ENCODE results near the gene PRUNE2. TPM values are rescaled to one million over a fixed set of nuclear protein-coding genes. Genes with fewer than 3 reads are reported as not detected.

The PRUNE2 gene
- total RNA-seq, 1 experiment from 2014 or later = 0.48 TPM

- Histone ChIP-seq H3K9ac (ENCODE audit: low read length) (no peak overlapping the region), H2AFZ (ENCODE audit: low read length) (no peak overlapping the region), H3K27ac (ENCODE audit: low read length) (no peak overlapping the region), H3K4me1 (ENCODE audit: low read length) (peaks cover 17% of the 10 kb centered on the region), H3K4me2 (ENCODE audit: low read depth, low read length, poor library complexity, severe bottlenecking) (no peak overlapping the region), H3K79me2 (ENCODE audit: low read length) (no peaks in the 10 kb centered on the region), H3K9me2 (replicated peaks; ENCODE audit: insufficient read depth, low read length) (no peaks in the 10 kb centered on the region), H3K4me3 (ENCODE audit: low read length) (no peak overlapping the region), H3K9me3 (ENCODE audit: low read length) (no peaks in the 10 kb centered on the region), H3K27me3 (ENCODE audit: low read length) (no peaks in the 10 kb centered on the region; the same call in 1 of the 2 replicates), H3K36me3 (ENCODE audit: insufficient read depth, low read length) (no peaks in the 10 kb centered on the region), H4K20me1 (ENCODE audit: insufficient read depth, low read depth, low read length) (no peaks in the 10 kb centered on the region)
- DNase-seq = no peak
Measured at GRCh38 chr9:76733096-76733495, 172.8 kb downstream of the PRUNE2 start.

DNA sequence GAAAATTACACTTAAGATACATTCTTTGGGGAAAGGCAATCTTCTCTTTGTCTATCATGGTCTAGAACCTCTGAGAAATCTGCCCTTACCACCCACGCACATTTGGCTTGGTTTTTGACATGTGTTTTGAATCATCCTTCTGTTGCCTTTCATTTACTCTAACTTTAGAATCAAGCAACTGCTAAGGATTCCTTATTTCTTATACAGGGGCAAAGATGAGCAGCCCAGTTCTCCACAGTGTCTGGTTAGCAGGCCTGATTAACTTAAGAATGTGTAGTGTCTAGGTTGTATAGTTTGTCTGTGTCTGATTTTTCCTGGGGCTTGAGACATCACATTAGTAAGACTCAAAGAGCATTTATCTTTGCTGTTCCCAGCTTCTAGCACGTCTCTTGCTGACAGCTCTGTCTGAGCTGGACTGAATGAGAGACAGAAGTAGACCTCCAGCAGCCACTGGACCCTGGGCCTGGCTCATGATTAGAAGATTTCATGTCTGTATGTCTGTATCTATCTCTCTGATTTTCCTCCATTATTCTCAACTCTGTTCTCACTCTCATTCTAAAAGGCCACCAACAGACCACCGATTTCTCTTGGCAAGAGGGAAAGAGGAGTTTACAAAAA is 173.5 kb downstream of the PRUNE2 start:
- no peaks in the 10 kb centered on the region for H3K36me3 ChIP-seq (ENCODE audit: insufficient read depth, low read length)
- peaks cover 11% of the 10 kb centered on the region for H3K4me1 ChIP-seq (ENCODE audit: low read length)
- H3K4me3 ChIP-seq (ENCODE audit: low read length) = no peak overlapping the region
- H3K9ac ChIP-seq (ENCODE audit: low read length) = no peak overlapping the region
- H4K20me1 ChIP-seq (ENCODE audit: insufficient read depth, low read depth, low read length) = no peaks in the 10 kb centered on the region
- no peaks in the 10 kb centered on the region for H3K9me2 ChIP-seq (replicated peaks; ENCODE audit: insufficient read depth, low read length)
- no peaks in the 10 kb centered on the region; the same call in 1 of the 2 replicates for H3K27me3 ChIP-seq (ENCODE audit: low read length)
- DNase-seq = no peak
- no peak overlapping the region for H3K27ac ChIP-seq (ENCODE audit: low read length)
- H2AFZ ChIP-seq (ENCODE audit: low read length) = no peak overlapping the region
- no peaks in the 10 kb centered on the region for H3K79me2 ChIP-seq (ENCODE audit: low read length)
- no peak overlapping the region for H3K4me2 ChIP-seq (ENCODE audit: low read depth, low read length, poor library complexity, severe bottlenecking)
- H3K9me3 ChIP-seq (ENCODE audit: low read length) = no peaks in the 10 kb centered on the region

- Histone ChIP-seq H3K36me3 (ENCODE audit: insufficient read depth, low read length) (no peaks in the 10 kb centered on the region), H3K79me2 (ENCODE audit: low read length) (no peaks in the 10 kb centered on the region), H3K9me3 (ENCODE audit: low read length) (no peaks in the 10 kb centered on the region), H3K27me3 (ENCODE audit: low read length) (no peaks in the 10 kb centered on the region; the same call in 1 of the 2 replicates), H3K27ac (ENCODE audit: low read length) (no peak overlapping the region), H3K4me1 (ENCODE audit: low read length) (no peaks in the 10 kb centered on the region), H2AFZ (ENCODE audit: low read length) (no peak overlapping the region), H4K20me1 (ENCODE audit: insufficient read depth, low read depth, low read length) (no peaks in the 10 kb centered on the region), H3K4me2 (ENCODE audit: low read depth, low read length, poor library complexity, severe bottlenecking) (no peak overlapping the region), H3K9me2 (replicated peaks; ENCODE audit: insufficient read depth, low read length) (no peaks in the 10 kb centered on the region), H3K9ac (ENCODE audit: low read length) (no peak overlapping the region), H3K4me3 (ENCODE audit: low read length) (no peak overlapping the region)
- no peak for DNase-seq
Measured at GRCh38 chr9:76730801-76731200, 175.1 kb downstream of the PRUNE2 start.

GRCh38 chr9:76729980-76730737 is 175.8 kb downstream of the PRUNE2 start:
- Histone ChIP-seq H3K27ac (ENCODE audit: low read length) (no peak overlapping the region), H3K9me2 (replicated peaks; ENCODE audit: insufficient read depth, low read length) (no peaks in the 10 kb centered on the region), H3K4me2 (ENCODE audit: low read depth, low read length, poor library complexity, severe bottlenecking) (no peak overlapping the region), H3K79me2 (ENCODE audit: low read length) (no peaks in the 10 kb centered on the region), H3K4me1 (ENCODE audit: low read length) (no peaks in the 10 kb centered on the region; the same call in 1 of the 2 replicates), H4K20me1 (ENCODE audit: insufficient read depth, low read depth, low read length) (no peaks in the 10 kb centered on the region), H2AFZ (ENCODE audit: low read length) (no peak overlapping the region), H3K36me3 (ENCODE audit: insufficient read depth, low read length) (no peaks in the 10 kb centered on the region), H3K4me3 (ENCODE audit: low read length) (no peak overlapping the region), H3K9ac (ENCODE audit: low read length) (no peak overlapping the region), H3K9me3 (ENCODE audit: low read length) (no peaks in the 10 kb centered on the region), H3K27me3 (ENCODE audit: low read length) (no peaks in the 10 kb centered on the region)
- no peak for DNase-seq

DNA sequence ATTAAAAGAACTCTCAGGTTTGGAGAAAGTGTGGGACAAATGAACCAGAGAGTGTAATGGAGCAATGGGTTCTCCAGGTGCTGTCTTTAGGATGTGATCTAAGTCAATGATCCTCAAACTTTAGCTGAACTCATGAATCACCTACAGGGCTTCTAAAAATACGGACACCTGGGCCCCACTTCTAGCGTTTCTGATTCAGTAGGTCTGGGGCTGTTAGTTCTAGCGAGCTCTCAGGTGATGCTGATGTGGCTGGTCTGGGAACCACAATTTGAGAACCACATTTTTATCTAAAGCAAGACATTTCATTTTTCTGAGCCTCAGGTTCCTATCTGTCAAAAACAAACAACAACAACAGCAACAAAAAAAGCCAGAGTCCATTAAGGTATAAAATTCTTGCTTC is 176.8 kb downstream of the PRUNE2 start:
- DNase-seq = no peak
- no peaks in the 10 kb centered on the region for H3K9me3 ChIP-seq (ENCODE audit: low read length)
- H3K9ac ChIP-seq (ENCODE audit: low read length) = no peak overlapping the region
- H3K27me3 ChIP-seq (ENCODE audit: low read length) = no peaks in the 10 kb centered on the region
- H3K4me3 ChIP-seq (ENCODE audit: low read length) = no peak overlapping the region
- H3K4me2 ChIP-seq (ENCODE audit: low read depth, low read length, poor library complexity, severe bottlenecking) = no peak overlapping the region
- H3K4me1 ChIP-seq (ENCODE audit: low read length) = no peaks in the 10 kb centered on the region; the same call in 1 of the 2 replicates
- H3K36me3 ChIP-seq (ENCODE audit: insufficient read depth, low read length) = no peaks in the 10 kb centered on the region
- no peak overlapping the region for H2AFZ ChIP-seq (ENCODE audit: low read length)
- H3K9me2 ChIP-seq (replicated peaks; ENCODE audit: insufficient read depth, low read length) = no peaks in the 10 kb centered on the region
- no peak overlapping the region for H3K27ac ChIP-seq (ENCODE audit: low read length)
- no peaks in the 10 kb centered on the region for H4K20me1 ChIP-seq (ENCODE audit: insufficient read depth, low read depth, low read length)
- H3K79me2 ChIP-seq (ENCODE audit: low read length) = no peaks in the 10 kb centered on the region

- Histone ChIP-seq H3K9me2 (replicated peaks; ENCODE audit: insufficient read depth, low read length) (no peaks in the 10 kb centered on the region), H3K4me1 (ENCODE audit: low read length) (no peaks in the 10 kb centered on the region; the same call in 1 of the 2 replicates), H3K27ac (ENCODE audit: low read length) (no peak overlapping the region), H3K4me3 (ENCODE audit: low read length) (no peak overlapping the region), H4K20me1 (ENCODE audit: insufficient read depth, low read depth, low read length) (no peaks in the 10 kb centered on the region), H3K9me3 (ENCODE audit: low read length) (no peaks in the 10 kb centered on the region), H2AFZ (ENCODE audit: low read length) (no peak overlapping the region), H3K4me2 (ENCODE audit: low read depth, low read length, poor library complexity, severe bottlenecking) (no peak overlapping the region), H3K79me2 (ENCODE audit: low read length) (no peaks in the 10 kb centered on the region), H3K27me3 (ENCODE audit: low read length) (no peaks in the 10 kb centered on the region), H3K9ac (ENCODE audit: low read length) (no peak overlapping the region), H3K36me3 (ENCODE audit: insufficient read depth, low read length) (no peaks in the 10 kb centered on the region)
- no peak for DNase-seq
Measured at GRCh38 chr9:76725885-76726284, 180.0 kb downstream of the PRUNE2 start.

DNA sequence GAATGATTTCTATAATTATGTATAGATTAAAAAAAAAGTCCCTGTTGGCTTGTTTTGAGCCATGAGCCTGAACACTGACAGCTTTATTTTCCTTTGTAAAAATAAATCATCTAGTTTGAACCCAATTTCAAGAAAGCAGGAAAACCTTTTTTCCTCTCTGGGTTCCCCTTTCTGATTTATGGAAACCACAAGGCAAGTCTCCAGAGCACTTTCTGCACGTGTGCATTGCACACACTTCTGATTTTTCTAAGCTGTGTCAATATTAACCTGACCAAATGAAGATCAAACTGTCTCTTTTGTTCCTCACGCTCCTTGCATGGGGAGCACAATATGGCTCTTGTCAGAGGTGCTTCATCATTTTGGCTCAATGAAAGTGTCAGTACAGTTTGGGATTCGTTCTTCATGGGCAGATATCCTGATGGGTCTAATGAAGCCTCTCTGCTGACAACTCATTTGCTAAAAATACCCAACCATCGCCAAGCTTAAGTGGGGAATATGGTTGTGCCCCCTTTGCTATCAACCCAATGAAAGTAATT is 180.8 kb downstream of the PRUNE2 start:
- H4K20me1 ChIP-seq (ENCODE audit: insufficient read depth, low read depth, low read length) = no peaks in the 10 kb centered on the region
- no peaks in the 10 kb centered on the region for H3K27me3 ChIP-seq (ENCODE audit: low read length)
- H3K27ac ChIP-seq (ENCODE audit: low read length) = no peak overlapping the region
- no peak for DNase-seq
- H3K9ac ChIP-seq (ENCODE audit: low read length) = no peak overlapping the region
- no peaks in the 10 kb centered on the region for H3K36me3 ChIP-seq (ENCODE audit: insufficient read depth, low read length)
- no peaks in the 10 kb centered on the region; the same call in 1 of the 2 replicates for H3K4me1 ChIP-seq (ENCODE audit: low read length)
- H2AFZ ChIP-seq (ENCODE audit: low read length) = no peak overlapping the region
- H3K9me2 ChIP-seq (replicated peaks; ENCODE audit: insufficient read depth, low read length) = no peaks in the 10 kb centered on the region
- H3K79me2 ChIP-seq (ENCODE audit: low read length) = no peaks in the 10 kb centered on the region
- no peaks in the 10 kb centered on the region for H3K9me3 ChIP-seq (ENCODE audit: low read length)
- H3K4me3 ChIP-seq (ENCODE audit: low read length) = no peak overlapping the region
- H3K4me2 ChIP-seq (ENCODE audit: low read depth, low read length, poor library complexity, severe bottlenecking) = no peak overlapping the region

DNA sequence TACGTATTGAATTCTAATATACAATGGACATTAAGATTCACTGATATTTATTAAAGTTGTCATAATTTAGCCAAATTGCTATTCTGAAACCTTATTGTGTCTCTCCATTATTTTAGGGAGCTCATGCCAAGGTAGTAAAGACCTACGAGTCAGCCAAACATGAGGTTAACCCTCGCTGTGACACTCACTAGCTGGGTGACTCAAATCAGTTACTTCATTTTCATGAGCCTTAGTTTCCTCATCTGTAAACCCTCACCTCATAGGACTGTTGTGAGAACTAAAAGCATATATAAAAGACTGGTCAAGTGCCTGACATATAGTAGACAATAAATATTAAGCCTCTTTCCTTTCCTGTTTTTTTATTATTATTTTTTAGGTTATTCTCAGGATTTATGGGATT is 185.7 kb downstream of the PRUNE2 start:
- Histone ChIP-seq H4K20me1 (ENCODE audit: insufficient read depth, low read depth, low read length) (no peaks in the 10 kb centered on the region), H3K4me2 (ENCODE audit: low read depth, low read length, poor library complexity, severe bottlenecking) (no peak overlapping the region), H3K27ac (ENCODE audit: low read length) (no peak overlapping the region), H3K9me2 (replicated peaks; ENCODE audit: insufficient read depth, low read length) (no peaks in the 10 kb centered on the region), H3K36me3 (ENCODE audit: insufficient read depth, low read length) (no peaks in the 10 kb centered on the region), H3K4me1 (ENCODE audit: low read length) (no peaks in the 10 kb centered on the region; the same call in 1 of the 2 replicates), H2AFZ (ENCODE audit: low read length) (no peak overlapping the region), H3K4me3 (ENCODE audit: low read length) (no peak overlapping the region), H3K79me2 (ENCODE audit: low read length) (no peaks in the 10 kb centered on the region), H3K9me3 (ENCODE audit: low read length) (no peaks in the 10 kb centered on the region), H3K9ac (ENCODE audit: low read length) (no peak overlapping the region), H3K27me3 (ENCODE audit: low read length) (no peaks in the 10 kb centered on the region)
- no peak for DNase-seq

Measured in Karpas-422 (cell line).